GM12873 (cell line): ENCODE results near the gene SFXN3.

Source experiments
- CTCF ChIP-seq: IDR thresholded peaks from 2 replicates; pipeline ENCODE4 v1.5.1; 2012; ENCODE audit warnings: low read depth, mild to moderate bottlenecking, moderate library complexity, low read length, control low read depth; ENCODE audit not compliant: insufficient read depth; ENCODE audit errors: missing control alignments

Gene SFXN3

GRCh38 chr10:101014230-101014884 lies 16.7 kb upstream of the SFXN3 start:
- peak; percentile 99 for TF ChIP-seq CTCF

DNA sequence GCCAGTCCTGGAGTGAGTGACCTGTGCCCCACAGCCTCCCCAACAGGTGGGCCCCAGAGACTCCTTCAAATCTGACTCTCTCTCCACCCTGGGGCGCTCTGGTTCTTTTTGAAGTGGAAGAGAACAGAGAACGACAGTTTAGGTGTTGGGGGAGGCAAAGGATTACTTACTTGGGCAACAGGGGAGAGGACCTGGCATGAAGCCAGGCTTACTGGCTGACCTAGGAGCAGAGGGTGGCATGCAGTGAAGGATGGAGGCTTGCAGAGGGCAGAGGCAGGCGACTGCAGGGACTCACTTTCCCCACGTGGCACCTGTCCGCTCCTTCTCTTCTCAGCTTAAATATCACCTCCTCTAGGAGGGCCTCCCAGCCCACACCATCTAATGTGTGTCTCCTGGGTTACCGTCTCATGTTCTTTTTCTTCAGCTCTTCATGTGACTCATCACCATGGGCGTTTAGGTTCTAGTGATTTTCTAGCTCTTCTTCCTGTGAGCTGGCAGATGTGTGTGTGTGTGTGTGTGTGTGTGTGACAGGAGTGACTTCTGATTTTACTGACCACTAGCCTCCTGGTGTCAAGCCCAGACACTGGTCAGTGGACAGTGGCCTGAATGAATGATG lies 16.0 kb upstream of the SFXN3 start:
- TF ChIP-seq CTCF, result no peak

- no peak for TF ChIP-seq CTCF
These were observed 15.5 kb upstream of the SFXN3 start for GRCh38 chr10:101015582-101015973.

GRCh38 chr10:101016814-101017213 lies 14.2 kb upstream of the SFXN3 start:
- no peak for TF ChIP-seq CTCF

- TF ChIP-seq CTCF, result no peak
These were observed 12.9 kb upstream of the SFXN3 start for GRCh38 chr10:101018118-101018599.

DNA sequence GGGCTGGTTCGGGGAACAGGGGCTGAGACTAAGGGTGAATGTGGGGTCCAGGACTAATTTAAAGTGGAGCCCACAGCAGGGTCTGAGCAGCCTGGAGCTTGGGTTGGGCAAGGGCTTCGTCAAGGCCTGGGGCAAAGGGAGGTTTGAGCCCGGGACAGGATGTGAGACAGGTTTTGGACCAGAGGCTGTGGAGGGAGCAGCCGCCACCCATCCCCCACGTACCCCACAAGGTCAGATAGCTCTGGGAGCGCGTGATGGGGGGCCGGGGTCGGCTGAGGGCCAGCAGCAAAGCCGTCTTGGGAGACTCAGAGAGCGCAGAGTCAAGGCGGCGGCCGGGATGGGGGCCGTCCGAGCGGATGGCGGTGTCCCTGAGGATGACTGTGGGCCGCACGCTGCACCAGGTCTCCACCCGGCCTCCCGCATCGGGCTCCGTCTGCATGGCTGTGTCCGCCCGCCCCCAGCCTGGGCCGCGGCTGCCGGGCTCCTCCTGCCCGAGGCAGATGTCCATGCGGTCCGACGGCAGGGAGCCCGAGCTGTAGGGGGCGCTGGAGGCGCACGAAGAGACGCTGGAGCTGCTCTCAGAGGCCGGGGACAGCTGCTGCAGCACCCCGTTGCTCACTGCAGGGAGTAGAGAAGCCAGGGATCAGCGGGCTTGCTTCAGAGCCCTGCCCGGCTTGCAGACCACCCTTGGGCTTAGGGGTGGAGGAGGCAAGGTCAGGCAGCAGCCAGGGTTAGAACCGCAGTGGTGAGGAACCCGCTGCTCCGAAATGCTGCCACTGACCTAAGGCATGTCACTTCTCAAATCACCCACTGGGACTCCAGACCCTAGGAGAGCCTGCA lies 12.2 kb upstream of the SFXN3 start:
- TF ChIP-seq CTCF, result peak; percentile 75

GRCh38 chr10:101019440-101019703 lies 11.7 kb upstream of the SFXN3 start:
- no peak for TF ChIP-seq CTCF
